Measurements from ENCODE around the gene THRB.

GRCh38 chr3:24510030-24510648 is 15.5 kb upstream of the THRB start:
- TF ChIP-seq CTCF (IDR thresholded peaks at IDR 0.05), result no peak
- TF ChIP-seq POLR2A (IDR thresholded peaks at IDR 0.05), result no peak
- TF ChIP-seq EP300 (IDR thresholded peaks at IDR 0.05), result no peak
